Effector memory CD4-positive, alpha-beta T cell (primary cell): ENCODE data around the gene TUBGCP6.

Experiments
- DNase-seq, 3 donors: peaks; one replicate each; pipeline ENCODE4 v3.0.0-alpha.2; 2020
- H3K27ac ChIP-seq: 2 replicates; pipeline ENCODE4 v1.7.0; 2013; ENCODE audit warnings: mild to moderate bottlenecking, low read length, moderate library complexity; ENCODE audit not compliant: insufficient read depth, poor library complexity, severe bottlenecking
- H3K27me3 ChIP-seq: replicated peaks from 2 replicates; pipeline ENCODE4 v1.7.0; 2013; ENCODE audit warnings: mild to moderate bottlenecking, low read length; ENCODE audit not compliant: insufficient read depth, control insufficient read depth, poor library complexity, severe bottlenecking
- H3K36me3 ChIP-seq: 2 replicates; pipeline ENCODE4 v1.7.0; 2013; ENCODE audit warnings: mild to moderate bottlenecking, low read length, moderate library complexity; ENCODE audit not compliant: control insufficient read depth, insufficient read depth
- H3K4me1 ChIP-seq: 2 replicates; pipeline ENCODE4 v1.7.0; 2013; ENCODE audit warnings: low read length, mild to moderate bottlenecking; ENCODE audit not compliant: control insufficient read depth, insufficient read depth, poor library complexity, severe bottlenecking
- H3K4me3 ChIP-seq: 2 replicates; pipeline ENCODE4 v1.7.0; 2013; ENCODE audit warnings: low read length, low read depth, mild to moderate bottlenecking; ENCODE audit not compliant: insufficient read depth, poor library complexity, severe bottlenecking
- H3K9me3 ChIP-seq: 2 replicates; pipeline ENCODE4 v1.7.0; 2013; ENCODE audit warnings: mild to moderate bottlenecking, low read length, moderate library complexity; ENCODE audit not compliant: control insufficient read depth

Gene TUBGCP6

GRCh38 chr22:50194037-50194805, 50.6 kb downstream of the TUBGCP6 start:
- H3K4me1 ChIP-seq = peaks cover 45% of the 10 kb centered on the region
- no peaks in the 10 kb centered on the region for H3K27me3 ChIP-seq
- peaks cover 41% of the 10 kb centered on the region for H3K36me3 ChIP-seq
- H3K4me3 ChIP-seq = no peak overlapping the region
- no peaks in the 10 kb centered on the region for H3K9me3 ChIP-seq
- no peak for DNase-seq
- H3K27ac ChIP-seq = peak overlapping the region; percentile 96

DNA sequence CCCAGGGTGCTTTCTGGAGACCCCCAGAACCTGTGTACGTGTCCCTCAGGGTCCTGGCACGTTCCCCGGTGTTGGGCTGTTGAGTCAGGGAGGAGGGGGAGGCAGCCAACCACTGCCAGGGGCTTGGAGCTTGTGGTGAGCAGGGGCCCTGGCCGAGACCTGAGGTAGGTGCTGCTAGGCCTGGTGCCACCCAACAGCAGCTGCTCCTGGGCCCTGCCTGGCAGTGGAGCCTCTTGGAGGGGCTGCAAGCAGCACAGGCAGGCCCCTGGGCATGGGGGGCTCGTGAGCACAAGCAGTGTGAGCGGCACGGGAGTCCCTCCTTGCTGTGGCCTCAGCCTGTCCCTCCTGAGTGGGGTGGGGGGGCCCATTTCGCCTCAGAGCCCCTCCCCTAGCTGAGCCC, 51.2 kb downstream of the TUBGCP6 start:
- peaks cover 51% of the 10 kb centered on the region for H3K4me1 ChIP-seq
- H3K27me3 ChIP-seq = no peaks in the 10 kb centered on the region
- H3K27ac ChIP-seq = peak overlapping the region; percentile 96
- H3K36me3 ChIP-seq = peaks cover 36% of the 10 kb centered on the region
- no peaks in the 10 kb centered on the region for H3K9me3 ChIP-seq
- DNase-seq = no peak
- no peak overlapping the region for H3K4me3 ChIP-seq

DNA sequence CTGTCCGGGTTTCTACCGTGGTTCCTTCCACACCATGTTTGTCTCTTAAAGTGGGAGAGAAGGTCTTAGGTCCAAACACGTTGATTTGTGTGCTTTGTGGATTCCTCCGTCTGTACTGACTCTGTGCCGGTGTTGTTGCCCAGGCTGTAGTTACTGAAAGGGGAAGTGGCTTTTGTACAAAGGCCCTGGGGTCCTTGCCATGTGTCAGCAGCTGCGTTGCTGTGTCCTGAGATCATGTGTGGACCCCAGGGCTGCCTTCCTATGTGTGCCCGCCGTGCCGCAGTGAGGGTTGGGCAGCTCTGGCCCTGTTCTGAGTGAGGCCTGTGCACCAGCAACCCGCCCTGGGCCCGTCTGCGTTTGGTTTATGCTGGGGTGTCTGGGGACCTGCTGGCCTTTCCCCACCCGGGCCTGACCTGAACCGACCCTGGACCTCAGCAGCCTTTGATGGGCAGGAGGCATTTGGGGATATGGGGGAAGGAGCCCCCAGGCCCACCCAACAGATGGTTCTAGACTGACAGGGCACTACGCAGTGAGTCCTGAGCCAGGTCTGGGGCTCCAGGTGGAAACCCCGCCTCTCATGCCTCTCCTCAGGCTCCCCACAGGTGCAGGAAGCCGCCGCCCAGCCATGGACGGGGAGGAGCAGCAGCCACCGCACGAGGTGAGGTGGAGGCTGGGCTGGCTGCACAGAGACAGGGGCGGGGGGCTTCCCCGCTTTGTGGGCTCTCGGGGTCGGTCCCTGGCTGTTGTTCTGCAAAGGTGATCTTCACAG, 52.2 kb downstream of the TUBGCP6 start:
- Histone ChIP-seq H3K9me3 (no peaks in the 10 kb centered on the region), H3K36me3 (peaks cover 33% of the 10 kb centered on the region), H3K4me1 (peaks cover 55% of the 10 kb centered on the region), H3K27ac (peak overlapping the region; percentile 96), H3K27me3 (no peaks in the 10 kb centered on the region), H3K4me3 (peak overlapping the region; percentile 68)
- peak in 1 of 3 donors; percentile 35 for DNase-seq

DNA sequence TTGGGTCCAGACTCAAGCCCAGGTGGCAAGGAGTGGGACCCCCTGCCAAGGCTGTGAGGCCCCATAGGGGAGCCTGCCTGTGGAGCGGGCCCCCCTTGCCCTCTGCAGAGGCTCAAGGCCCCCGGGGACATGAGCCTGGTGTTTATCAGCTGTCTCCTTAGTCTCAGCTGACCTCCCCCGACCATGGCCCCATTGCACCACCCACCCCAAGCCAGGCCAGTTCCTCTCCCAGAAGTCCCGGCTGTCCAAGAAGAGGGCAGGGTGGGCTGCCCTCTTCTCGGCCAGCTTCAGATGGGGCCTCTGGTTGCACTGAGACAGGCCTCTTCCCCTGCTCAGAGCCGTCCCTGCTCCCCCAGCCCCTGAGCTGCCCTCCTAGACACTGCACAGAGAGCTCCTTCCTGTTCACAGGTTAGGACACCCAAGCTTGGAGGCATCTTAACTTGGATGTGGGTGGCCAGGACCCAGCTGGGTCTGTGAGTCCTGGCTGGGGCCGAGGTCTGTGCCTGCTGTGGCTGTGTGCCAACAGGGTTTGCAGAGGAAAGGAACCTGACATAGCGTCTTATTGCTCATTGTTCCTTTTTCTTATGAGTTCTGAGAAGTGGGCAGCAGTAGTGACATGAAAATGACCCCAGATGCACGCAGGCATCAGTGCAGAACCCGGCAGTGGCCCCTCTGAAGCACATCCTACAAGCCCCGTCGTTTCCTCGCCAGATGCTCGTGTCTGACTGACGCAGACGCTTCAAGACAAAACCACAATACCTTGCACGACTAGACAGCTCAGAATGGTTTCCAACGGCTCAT, 53.7 kb downstream of the TUBGCP6 start:
- Histone ChIP-seq H3K9me3 (no peaks in the 10 kb centered on the region), H3K27me3 (no peaks in the 10 kb centered on the region), H3K27ac (peak overlapping the region; percentile 96), H3K36me3 (peaks cover 23% of the 10 kb centered on the region), H3K4me1 (peaks cover 67% of the 10 kb centered on the region), H3K4me3 (peak overlapping the region; percentile 68)
- peak; percentile 71 to 80 (median 73) for DNase-seq

DNA sequence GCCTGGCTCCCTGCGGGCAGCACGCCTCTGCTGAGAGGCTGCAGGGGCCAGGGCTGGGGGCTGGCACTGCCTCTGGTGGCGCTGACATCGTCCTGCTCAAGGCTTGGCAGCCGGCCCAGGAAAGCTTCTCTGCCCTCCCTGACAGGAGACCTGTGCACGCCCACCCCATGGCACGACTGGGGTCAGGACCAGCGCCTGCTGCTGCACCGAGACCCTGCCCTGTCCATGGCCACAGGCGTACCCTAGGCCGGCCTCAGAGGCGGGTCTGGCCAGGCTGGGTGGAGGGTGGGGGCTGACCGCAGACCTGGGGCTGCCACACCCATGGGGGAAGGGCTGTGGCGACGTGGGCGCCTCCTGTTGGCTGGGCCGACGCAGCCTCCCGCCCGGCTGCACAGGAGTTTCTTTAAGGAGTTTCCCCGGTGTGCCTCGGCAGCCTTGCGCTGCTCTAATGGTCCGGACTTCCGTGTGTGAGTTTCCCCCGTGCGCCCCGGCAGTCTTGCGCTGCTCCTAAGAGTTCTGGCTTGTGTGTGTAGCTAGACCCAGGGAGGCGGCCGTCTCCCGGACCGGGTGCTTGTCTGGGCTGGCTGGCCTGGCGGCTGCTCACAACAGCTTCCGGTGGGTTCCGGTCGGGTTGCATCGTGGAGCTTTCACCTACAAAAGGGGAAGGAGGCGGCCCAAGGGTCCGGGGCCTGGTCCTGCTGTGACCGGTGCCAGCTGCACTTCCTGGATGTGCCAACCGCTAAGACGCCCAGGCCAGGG, 54.5 kb downstream of the TUBGCP6 start:
- Histone ChIP-seq H3K27me3 (no peaks in the 10 kb centered on the region), H3K9me3 (no peaks in the 10 kb centered on the region), H3K4me1 (peaks cover 67% of the 10 kb centered on the region), H3K36me3 (peaks cover 19% of the 10 kb centered on the region), H3K27ac (peak overlapping the region; percentile 96), H3K4me3 (peak overlapping the region; percentile 68)
- DNase-seq = peak; percentile 73 to 76 (median 75)

DNA sequence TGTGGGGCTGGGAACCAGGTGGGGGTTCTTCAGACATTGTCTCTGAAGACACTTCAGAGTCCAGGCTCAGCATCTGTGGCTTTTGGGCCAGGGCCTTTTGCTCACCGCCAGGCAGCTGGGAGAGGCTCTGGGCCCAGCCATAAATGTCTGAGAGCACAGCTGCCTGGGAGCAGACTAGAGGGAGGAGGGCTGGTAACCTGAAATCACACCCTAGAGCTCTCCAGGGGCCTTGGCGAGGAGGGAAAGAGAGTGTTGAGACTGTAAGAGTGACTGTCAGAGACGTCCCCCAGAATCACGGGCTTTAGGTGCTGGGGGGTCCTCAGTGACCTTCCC, 55.0 kb downstream of the TUBGCP6 start:
- peaks cover 15% of the 10 kb centered on the region for H3K36me3 ChIP-seq
- no peak for DNase-seq
- H3K27me3 ChIP-seq = no peaks in the 10 kb centered on the region
- H3K4me1 ChIP-seq = peaks cover 71% of the 10 kb centered on the region
- peak overlapping the region; percentile 96 for H3K27ac ChIP-seq
- no peaks in the 10 kb centered on the region for H3K9me3 ChIP-seq
- H3K4me3 ChIP-seq = peak overlapping the region; percentile 68

GRCh38 chr22:50189184-50189848, 55.5 kb downstream of the TUBGCP6 start:
- Histone ChIP-seq H3K27me3 (no peaks in the 10 kb centered on the region), H3K27ac (peak overlapping the region; percentile 96), H3K9me3 (no peaks in the 10 kb centered on the region), H3K4me3 (no peak overlapping the region), H3K4me1 (peaks cover 71% of the 10 kb centered on the region), H3K36me3 (peaks cover 10% of the 10 kb centered on the region)
- DNase-seq = no peak

- DNase-seq = no peak
- no peak overlapping the region for H3K4me3 ChIP-seq
- H3K27ac ChIP-seq = peak overlapping the region; percentile 96
- H3K36me3 ChIP-seq = peaks cover under 1% of the 10 kb centered on the region
- H3K9me3 ChIP-seq = no peaks in the 10 kb centered on the region
- no peaks in the 10 kb centered on the region for H3K27me3 ChIP-seq
- peaks cover 65% of the 10 kb centered on the region for H3K4me1 ChIP-seq
Measured at GRCh38 chr22:50188356-50188755, 56.5 kb downstream of the TUBGCP6 start.
